Activated CD8-positive, alpha-beta memory T cell treated with anti-CD3 and anti-CD28 coated beads, Interleukin-2, amount 50 U/mL, for 4 hours (primary cell): Measurements from ENCODE around the gene AFMID.
A peak's percentile ranks its signal among the peaks of the same experiment; 100 is the strongest.
"Not testable (repeated sequence)": the region's sequence is repeated elsewhere in the genome, so short reads cannot be mapped to it uniquely, and the experiment has no call there.

Source experiments
- DNase-seq: peaks from one replicate; pipeline ENCODE4 v3.0.0-alpha.2; 2020

The AFMID gene

DNA sequence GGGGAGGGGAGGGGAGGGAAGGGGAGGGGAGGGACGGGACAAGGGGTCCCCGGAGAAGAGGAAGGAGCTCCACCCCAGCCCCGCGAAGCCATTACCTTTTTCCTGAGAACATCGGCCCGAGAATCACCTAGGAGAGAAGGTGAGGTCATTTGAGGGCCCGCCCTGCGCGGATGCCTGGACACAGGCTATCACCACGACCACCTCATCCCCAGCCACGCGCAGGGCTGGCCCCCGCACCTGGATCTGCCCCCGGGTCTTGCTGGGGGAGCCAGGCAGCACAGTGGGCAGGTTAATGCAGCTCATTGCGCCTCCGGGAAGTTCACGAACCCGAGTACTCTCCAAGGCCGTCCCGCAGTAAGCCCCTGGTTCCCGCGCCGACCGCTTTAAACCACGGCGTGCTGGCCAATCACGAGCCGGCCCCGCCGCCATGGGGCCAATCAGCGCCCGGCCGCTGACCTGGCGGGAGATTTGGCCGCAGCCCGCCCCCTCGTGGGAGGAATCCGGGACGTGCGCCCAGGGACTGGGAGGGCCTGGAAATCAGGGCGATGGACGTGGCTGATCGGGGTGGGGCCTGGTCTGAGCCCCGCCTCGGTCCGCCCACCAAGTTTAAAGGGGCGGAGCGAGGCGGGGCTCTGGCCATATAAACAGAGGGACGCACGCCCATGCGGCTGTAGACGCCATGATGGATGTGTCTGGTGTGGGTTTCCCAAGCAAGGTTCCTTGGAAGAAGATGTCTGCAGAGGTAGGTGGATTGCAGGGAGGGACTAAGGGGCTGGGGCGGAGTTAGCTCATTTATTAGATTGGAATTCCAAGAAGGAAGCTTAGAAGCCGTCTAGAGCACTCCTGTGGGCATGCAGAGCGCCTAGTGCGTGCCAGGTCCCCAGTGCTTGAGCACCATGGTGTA is at the start of gene AFMID, which contains the start of gene TK1:
AFMID (plus strand) TSS at position 671 of the 904 bp plus-strand sequence; CDS start at position 680, 9 bp downstream.
TK1 (minus strand) TSS at position 361 of the 904 bp plus-strand sequence; CDS start at position 303, 58 bp downstream.
- peak; percentile 70 for DNase-seq

DNA sequence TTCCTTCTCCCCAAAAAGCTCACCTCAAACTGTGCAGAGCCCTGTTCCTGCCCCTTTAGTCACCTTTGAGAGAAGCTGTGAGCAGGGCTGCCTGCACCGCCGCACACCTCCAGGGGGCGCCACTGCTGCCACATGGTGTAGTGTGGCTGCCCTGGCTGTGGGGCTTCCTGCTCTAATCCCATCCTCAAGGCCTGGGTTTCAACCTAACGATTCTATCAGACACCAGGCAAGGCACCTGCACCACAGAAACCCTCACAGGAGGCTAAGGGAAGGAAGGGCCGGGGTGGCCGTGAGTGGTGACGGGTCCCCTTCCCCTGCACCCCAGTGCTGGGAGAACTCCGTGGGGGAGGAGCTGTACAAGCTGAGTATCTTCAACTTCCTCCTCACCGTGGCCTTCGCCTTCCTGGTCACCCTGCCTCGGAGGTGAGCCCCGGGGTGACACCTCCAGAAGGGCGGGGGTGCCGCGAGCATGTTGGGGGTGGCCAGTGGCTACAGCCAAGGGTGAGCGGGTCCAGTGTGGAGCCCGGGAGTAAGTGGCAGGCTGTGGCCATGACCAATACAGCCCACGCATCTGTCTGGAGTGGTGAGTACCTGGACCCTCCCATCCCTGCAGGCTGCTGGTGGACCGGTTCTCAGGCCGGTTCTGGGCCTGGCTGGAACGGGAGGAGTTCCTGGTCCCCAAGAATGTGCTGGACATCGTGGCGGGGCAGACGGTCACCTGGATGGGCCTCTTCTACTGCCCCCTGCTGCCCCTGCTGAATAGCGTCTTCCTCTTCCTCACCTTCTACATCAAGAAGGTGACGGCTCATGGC is 49.6 kb upstream of the AFMID start:
- DNase-seq: peak; percentile 47

- no peak for DNase-seq
Observed at GRCh38 chr17:78138204-78139060, 48.7 kb upstream of the AFMID start.

DNA sequence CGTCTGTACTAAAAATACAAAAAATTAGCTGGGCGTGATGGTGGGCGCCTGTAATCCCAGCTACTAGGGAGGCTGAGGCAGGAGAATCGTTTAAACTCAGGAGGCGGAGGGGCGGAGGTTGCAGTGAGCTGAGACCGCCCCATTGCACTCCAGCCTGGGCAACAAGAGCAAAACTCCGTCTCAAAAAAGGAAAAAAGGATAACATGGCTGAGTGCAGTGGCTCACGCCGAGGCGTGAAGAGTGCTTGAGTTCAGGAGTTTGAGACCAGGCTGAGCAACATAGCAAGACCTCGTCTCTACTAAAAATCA is 47.3 kb upstream of the AFMID start:
- DNase-seq: not testable (repeated sequence)

DNA sequence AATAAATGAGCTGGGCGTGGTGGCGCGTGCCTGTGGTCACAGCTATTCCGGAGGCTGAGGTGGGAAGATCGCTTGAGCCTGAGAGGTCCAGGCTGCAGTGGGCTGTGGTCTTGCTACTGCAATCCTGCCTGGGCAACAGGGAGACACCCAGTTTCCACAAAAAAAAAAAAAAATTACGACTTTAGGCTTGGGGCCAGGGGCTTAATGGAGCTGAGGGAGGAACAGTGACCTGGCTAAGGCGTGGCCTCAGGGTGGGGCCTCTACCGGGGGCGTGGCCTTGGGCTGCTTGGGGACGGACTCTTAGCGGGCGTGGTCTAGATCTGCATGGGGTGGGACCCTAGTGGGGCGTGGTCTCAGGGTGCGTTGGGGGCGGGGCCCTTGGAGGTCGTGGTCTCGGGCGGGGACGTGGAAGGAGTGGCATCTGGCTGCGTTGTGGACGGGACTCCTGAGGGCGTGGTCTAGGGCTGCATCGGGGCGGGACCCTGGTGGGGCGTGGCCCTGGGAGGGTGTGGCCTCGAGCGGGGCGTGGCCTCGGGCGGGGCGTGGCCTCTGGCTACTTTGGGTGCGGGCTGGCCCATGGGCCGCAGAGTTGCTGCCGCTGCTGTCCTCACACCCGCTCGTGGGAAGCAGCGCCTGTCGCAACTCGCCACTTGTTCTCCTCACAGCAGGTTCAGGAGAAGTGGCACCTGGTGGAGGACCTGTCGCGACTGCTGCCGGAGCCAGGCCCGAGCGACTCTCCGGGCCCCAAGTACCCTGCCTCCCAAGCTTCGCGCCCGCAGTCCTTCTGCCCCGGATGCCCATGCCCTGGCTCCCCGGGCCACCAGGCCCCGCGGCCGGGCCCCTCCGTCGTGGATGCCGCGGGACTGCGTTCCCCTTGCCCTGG is 46.8 kb upstream of the AFMID start:
- peak; percentile 90 for DNase-seq

- no peak for DNase-seq
Observed at GRCh38 chr17:78141437-78142118, 45.6 kb upstream of the AFMID start.

DNA sequence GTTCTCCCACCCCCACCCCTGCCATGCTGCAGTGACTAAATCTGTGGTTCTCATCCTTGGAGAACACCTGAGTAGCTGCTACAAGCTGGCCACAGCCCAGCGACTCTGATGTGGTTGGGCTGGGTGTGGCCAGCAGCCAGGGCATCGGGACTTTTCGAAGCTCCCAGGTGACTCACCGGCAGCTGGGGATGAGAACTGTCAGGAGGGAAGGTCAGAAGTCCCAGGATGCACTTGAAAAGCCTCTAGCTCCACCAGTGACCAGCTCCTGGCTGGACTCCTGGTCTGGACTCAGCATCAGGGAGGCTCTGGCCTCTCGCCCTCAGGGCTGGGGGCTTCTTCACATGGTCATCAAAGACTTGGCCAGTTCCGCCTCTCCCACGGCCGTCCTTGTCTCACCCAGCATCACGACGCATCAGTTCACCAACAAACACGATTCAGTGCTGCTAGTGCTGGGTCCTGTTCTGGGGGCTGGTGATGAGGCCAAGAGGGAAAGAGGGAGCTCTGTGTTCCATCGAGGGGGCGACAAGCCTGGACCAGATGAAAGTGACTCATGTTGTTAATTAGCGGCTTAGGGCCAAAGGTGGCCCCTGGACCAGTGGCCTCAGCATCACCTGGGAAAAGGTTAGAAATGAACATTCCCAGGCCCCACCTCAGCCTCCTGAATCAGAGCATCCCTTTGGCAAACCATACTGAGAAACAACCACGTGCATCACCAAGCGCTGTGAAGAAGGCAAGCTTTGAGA is 44.9 kb upstream of the AFMID start:
- no peak for DNase-seq

- no peak for DNase-seq
Observed at GRCh38 chr17:78143214-78144146, 43.7 kb upstream of the AFMID start.

- DNase-seq: no peak
Observed at GRCh38 chr17:78144147-78144719, 42.9 kb upstream of the AFMID start.

GRCh38 chr17:78144736-78145641 is 42.2 kb upstream of the AFMID start:
- no peak for DNase-seq

DNA sequence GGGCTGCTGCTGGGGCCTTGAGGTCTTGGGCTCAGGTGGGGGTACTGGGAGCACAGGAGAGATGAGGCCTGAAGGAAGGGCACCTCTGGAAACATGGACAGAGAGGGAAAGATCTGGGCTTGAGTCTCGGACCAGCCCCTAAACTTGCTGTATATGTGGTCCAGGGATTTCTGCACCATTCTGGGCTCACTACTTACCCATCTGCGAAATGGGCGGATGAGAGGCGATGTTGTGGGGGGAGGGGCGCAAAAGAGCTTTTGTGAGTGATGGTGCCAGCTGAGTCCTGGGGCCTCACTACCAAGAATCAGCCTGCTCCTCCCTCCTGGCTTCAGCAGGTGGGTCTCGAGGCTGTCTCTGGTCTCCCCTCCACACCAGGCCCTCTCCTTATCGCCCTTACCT is 40.7 kb upstream of the AFMID start:
- no peak for DNase-seq

DNA sequence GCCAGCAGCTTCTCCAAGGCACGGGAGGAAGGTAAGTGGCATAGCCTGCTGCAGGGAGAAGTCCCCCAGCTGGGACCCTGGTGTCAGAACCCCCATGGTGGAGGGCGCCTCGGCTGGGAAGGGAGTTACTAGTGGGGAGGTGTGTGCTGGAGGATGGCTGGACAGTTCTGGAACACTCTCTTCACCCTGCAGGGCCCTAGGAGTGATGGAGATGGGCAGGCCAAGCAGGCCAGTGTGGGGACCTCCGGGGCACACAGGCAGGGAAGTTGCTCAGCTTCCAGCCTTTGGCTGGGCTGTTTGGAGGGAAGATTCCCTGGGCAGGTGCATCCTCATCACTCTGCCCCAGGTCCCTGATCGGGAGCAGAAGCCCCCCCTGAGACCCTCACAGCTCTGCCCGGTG is 40.3 kb upstream of the AFMID start:
- DNase-seq: no peak

- DNase-seq: no peak
Observed at GRCh38 chr17:78147315-78147998, 39.7 kb upstream of the AFMID start.

- no peak for DNase-seq
Observed at GRCh38 chr17:78148286-78149016, 38.7 kb upstream of the AFMID start.

- no peak for DNase-seq
Observed at GRCh38 chr17:78151514-78152008, 35.6 kb upstream of the AFMID start.
